Activated CD8-positive, alpha-beta memory T cell treated with anti-CD3 and anti-CD28 coated beads for 36 hours (primary cell): ENCODE measurements around the gene ZNF519. TPM values are rescaled to one million over a fixed set of nuclear protein-coding genes. Genes with fewer than 3 reads are reported as not detected.
"Not testable (repeated sequence)": the region's sequence is repeated elsewhere in the genome, so short reads cannot be mapped to it uniquely, and the experiment has no call there.

Source experiments
- CTCF ChIA-PET: fragments of 350-600 bp; sonication (Branson Sonifier 250); formaldehyde crosslinking; loops from one replicate; lab custom pipeline; 2021; ENCODE audit warnings: antibody characterized with exemption; lab: Charles Lee
- POLR2A ChIA-PET: fragments of 350-600 bp; sonication (Branson Sonifier 250); formaldehyde crosslinking; loops from one replicate; lab custom pipeline; 2021; ENCODE audit warnings: antibody characterized with exemption; lab: Charles Lee
- total RNA-seq, 2 experiments: library from RNA; stranded (reverse); gene quantifications; one replicate each; pipeline ENCODE4 v1.2.3, GENCODE V29; 2021

Gene ZNF519
- total RNA-seq, 2 experiments from 2014 or later = 13.6 to 15.8 TPM

- CTCF ChIA-PET, POLR2A ChIA-PET: not testable (repeated sequence)
These were observed 17.1 kb upstream of the ZNF519 start for GRCh38 chr18:14149121-14149850.

- POLR2A ChIA-PET, CTCF ChIA-PET: not testable (repeated sequence)
These were observed 16.0 kb upstream of the ZNF519 start for GRCh38 chr18:14147935-14148865.

- CTCF ChIA-PET = not testable (repeated sequence)
These were observed 14.5 kb upstream of the ZNF519 start for GRCh38 chr18:14146771-14147170.

GRCh38 chr18:14145581-14146338, 13.5 kb upstream of the ZNF519 start:
- CTCF ChIA-PET, POLR2A ChIA-PET: not testable (repeated sequence)

More at GRCh38 chr18:14146771-14147170, 14.5 kb upstream of the ZNF519 start:
- POLR2A ChIA-PET = not testable (repeated sequence)

GRCh38 chr18:14145021-14145420, 12.8 kb upstream of the ZNF519 start:
- POLR2A ChIA-PET, CTCF ChIA-PET: not testable (repeated sequence)

- POLR2A ChIA-PET = no interaction called here
- CTCF ChIA-PET = no interaction called here
These were observed 12.3 kb upstream of the ZNF519 start for GRCh38 chr18:14144628-14144895.

GRCh38 chr18:14143871-14144627, 11.8 kb upstream of the ZNF519 start:
- POLR2A ChIA-PET, CTCF ChIA-PET: not testable (repeated sequence)

- POLR2A ChIA-PET = not testable (repeated sequence)
These were observed 11.2 kb upstream of the ZNF519 start for GRCh38 chr18:14143396-14143795.

GRCh38 chr18:14142177-14142576, 9.9 kb upstream of the ZNF519 start:
- POLR2A ChIA-PET = not testable (repeated sequence)

More at GRCh38 chr18:14143396-14143795, 11.2 kb upstream of the ZNF519 start:
- CTCF ChIA-PET = not testable (repeated sequence)

GRCh38 chr18:14139583-14139982, 7.3 kb upstream of the ZNF519 start:
- CTCF ChIA-PET, POLR2A ChIA-PET: not testable (repeated sequence)

More at GRCh38 chr18:14142177-14142576, 9.9 kb upstream of the ZNF519 start:
- CTCF ChIA-PET = not testable (repeated sequence)

GRCh38 chr18:14137971-14138370, 5.7 kb upstream of the ZNF519 start:
- CTCF ChIA-PET, POLR2A ChIA-PET: not testable (repeated sequence)

GRCh38 chr18:14131696-14132270, 452 bp downstream of the ZNF519 start:
- CTCF ChIA-PET, POLR2A ChIA-PET: not testable (repeated sequence)

- CTCF ChIA-PET, POLR2A ChIA-PET: not testable (repeated sequence)
These were observed 1.4 kb downstream of the ZNF519 start for GRCh38 chr18:14130804-14131203.

GRCh38 chr18:14124689-14125088, 7.5 kb downstream of the ZNF519 start:
- ChIA-PET POLR2A (no interaction called here), CTCF (no interaction called here)

GRCh38 chr18:14122097-14122496, 10.1 kb downstream of the ZNF519 start:
- POLR2A ChIA-PET = no interaction called here

GRCh38 chr18:14120926-14121325, 11.3 kb downstream of the ZNF519 start:
- POLR2A ChIA-PET = no interaction called here

More at GRCh38 chr18:14122097-14122496, 10.1 kb downstream of the ZNF519 start:
- CTCF ChIA-PET = no interaction called here

GRCh38 chr18:14117606-14118005, 14.6 kb downstream of the ZNF519 start:
- ChIA-PET CTCF (no interaction called here), POLR2A (no interaction called here)

More at GRCh38 chr18:14120926-14121325, 11.3 kb downstream of the ZNF519 start:
- CTCF ChIA-PET = no interaction called here

- POLR2A ChIA-PET = no interaction called here
- CTCF ChIA-PET = no interaction called here
These were observed 25.3 kb downstream of the ZNF519 start for GRCh38 chr18:14106906-14107305.
